Aorta (tissue), 5 donors: Measurements from ENCODE around the gene SORL1. TPM values are rescaled to one million over a fixed set of nuclear protein-coding genes. Genes with fewer than 3 reads are reported as not detected.

Source experiments
- ATAC-seq: fragments of 200-7000 bp; cut with Tn5 transposase; one replicate; pipeline ENCODE4 v1.9.1; 2022; ENCODE audit warnings: moderate library complexity; ENCODE audit not compliant: low FRiP score
- DNase-seq, 2 donors: peaks; one replicate each; pipeline ENCODE4 v3.0.0-alpha.2; 2020
- H3K27ac ChIP-seq, 2 donors: one replicate each; pipeline ENCODE4 v1.5.1; 2013; ENCODE audit warnings: low read length in 2 of 2, mild to moderate bottlenecking in 2 of 2, moderate library complexity in 2 of 2, control low read depth in 1 of 2, inconsistent platforms in 1 of 2, low read depth in 1 of 2
- H3K27me3 ChIP-seq, 2 donors: one replicate each; pipeline ENCODE4 v1.6.1; 2013; ENCODE audit warnings: control low read depth in 1 of 2, low read length in 1 of 2, mild to moderate bottlenecking in 1 of 2, moderate library complexity in 1 of 2; ENCODE audit not compliant: insufficient read depth in 2 of 2, control insufficient read depth in 1 of 2
- H3K36me3 ChIP-seq, 2 donors: one replicate each; pipeline ENCODE4 v1.6.1; 2013; ENCODE audit warnings: control low read depth in 1 of 2, low read length in 1 of 2, mild to moderate bottlenecking in 1 of 2; ENCODE audit not compliant: insufficient read depth in 2 of 2, control insufficient read depth in 1 of 2
- H3K4me1 ChIP-seq, 2 donors: one replicate each; pipeline ENCODE4 v1.6.1; 2013; ENCODE audit warnings: low read length in 2 of 2, control low read depth in 1 of 2, mild to moderate bottlenecking in 1 of 2, moderate library complexity in 1 of 2; ENCODE audit not compliant: insufficient read depth in 2 of 2, control insufficient read depth in 1 of 2
- H3K4me3 ChIP-seq, 2 donors: one replicate each; pipeline ENCODE4 v1.5.1; 2013; ENCODE audit warnings: low read length in 2 of 2, control low read depth in 1 of 2, mild to moderate bottlenecking in 1 of 2
- H3K9me3 ChIP-seq: one replicate; pipeline ENCODE4 v1.6.1; 2013; ENCODE audit warnings: mild to moderate bottlenecking, low read length; ENCODE audit not compliant: control insufficient read depth
- WGBS, 2 donors: extraction: QIAGEN DNeasy Blood & Tissue Kit; methylation state at CpG; one replicate each; pipeline ENCODE4 v1.1.7; 2013; 5-methylcytosine and 5-hydroxymethylcytosine counted together
- intact Hi-C, 2 donors: fragments of 100-400 bp; cut with DNase I; formaldehyde crosslinking; loops; one replicate each; pipeline versions ENCODE4 v1.14.2 to v1.15.0; 2022
- polyA plus RNA-seq, 2 donors: library from polyadenylated mRNA; stranded (reverse); fragments of 200-250 nt; gene quantifications; one replicate each; pipeline ENCODE4 v1.2.3, GENCODE V29; 2013
- total RNA-seq, 2 donors: library from RNA; stranded (reverse); fragmentation: NEBNext Ultra II Directional; extraction: Animal tissue kit (Norgen Biotek cat#: 25700); gene quantifications; one replicate each; pipeline ENCODE4 v1.2.1, GENCODE V29; 2021
- donor health status: healthy with polysubstance abuse.
- donor health status: Bipolar disorder and iron deficiency.
- donor health status: DM: no; HTN: no; CAD: no.
- donor health status: DM: no; HTN: no; CAD: no.
- donor health status: DM: yes; HTN: yes; CAD: no.

Gene SORL1
- total and polyA plus RNA-seq, 4 donors = 0.79 to 37.2 (median 18.3) TPM

- Histone ChIP-seq H3K9me3 (peaks cover 3% of the 10 kb centered on the region), H3K4me1 (no peaks in the 10 kb centered on the region), H3K36me3 (no peaks in the 10 kb centered on the region), H3K27ac (no peak overlapping the region), H3K4me3 (no peak overlapping the region), H3K27me3 (no peaks in the 10 kb centered on the region)
- intact Hi-C loops = no loop called here
- DNase-seq (no peak), ATAC-seq (no peak)
- WGBS, 2 donors = 97 to 99% methylated on average over 1 of the region's 1 CpG
Measured at GRCh38 chr11:121645596-121645995, 193.5 kb downstream of the SORL1 start.

- WGBS, 2 donors = 94 to 96% methylated on average over 4 of the region's 4 CpGs
- no peak overlapping the region for H3K27ac ChIP-seq
- intact Hi-C loops = no loop called here
- H3K36me3 ChIP-seq = no peaks in the 10 kb centered on the region
- no peak overlapping the region for H3K4me3 ChIP-seq
- no peaks in the 10 kb centered on the region for H3K4me1 ChIP-seq
- ATAC-seq (no peak), DNase-seq (no peak)
- peaks cover 3% of the 10 kb centered on the region for H3K9me3 ChIP-seq
- H3K27me3 ChIP-seq = no peaks in the 10 kb centered on the region
Measured at GRCh38 chr11:121648306-121648705, 196.2 kb downstream of the SORL1 start.

- Histone ChIP-seq H3K4me3 (no peak overlapping the region), H3K27ac (no peak overlapping the region), H3K9me3 (peaks cover 3% of the 10 kb centered on the region), H3K4me1 (no peaks in the 10 kb centered on the region), H3K36me3 (no peaks in the 10 kb centered on the region), H3K27me3 (no peaks in the 10 kb centered on the region)
- ATAC-seq (no peak), DNase-seq (no peak)
- intact Hi-C loops = no loop called here
- 89 to 91% methylated on average over 6 of the region's 6 CpGs for WGBS, 2 donors
Measured at GRCh38 chr11:121649798-121650197, 197.7 kb downstream of the SORL1 start.

- peaks cover 2% of the 10 kb centered on the region for H3K9me3 ChIP-seq
- no peaks in the 10 kb centered on the region for H3K36me3 ChIP-seq
- ATAC-seq (no peak), DNase-seq (no peak)
- no peaks in the 10 kb centered on the region for H3K27me3 ChIP-seq
- no peak overlapping the region for H3K4me3 ChIP-seq
- intact Hi-C loops = no loop called here
- WGBS, 2 donors = 77 to 84% methylated on average over 12 of the region's 12 CpGs
- H3K4me1 ChIP-seq = no peaks in the 10 kb centered on the region
- H3K27ac ChIP-seq = no peak overlapping the region
Measured at GRCh38 chr11:121650351-121651256, 198.5 kb downstream of the SORL1 start.

- ATAC-seq = no peak
- 94 to 96% methylated on average over 2 of the region's 2 CpGs for WGBS, 2 donors
- Histone ChIP-seq H3K4me3 (no peak overlapping the region), H3K27me3 (no peaks in the 10 kb centered on the region), H3K4me1 (no peaks in the 10 kb centered on the region), H3K27ac (no peak overlapping the region), H3K36me3 (no peaks in the 10 kb centered on the region), H3K9me3 (no peaks in the 10 kb centered on the region)
- no peak for DNase-seq
- intact Hi-C loops = no loop called here
Measured at GRCh38 chr11:121651257-121651605, 199.1 kb downstream of the SORL1 start.

GRCh38 chr11:121652971-121653370 lies 200.9 kb downstream of the SORL1 start:
- WGBS, 2 donors = 36 to 38% methylated on average over 3 of the region's 3 CpGs
- no peaks in the 10 kb centered on the region for H3K4me1 ChIP-seq
- H3K4me3 ChIP-seq = no peak overlapping the region
- intact Hi-C loops = no loop called here
- H3K27ac ChIP-seq = no peak overlapping the region
- no peak for ATAC-seq
- H3K27me3 ChIP-seq = no peaks in the 10 kb centered on the region
- no peaks in the 10 kb centered on the region for H3K9me3 ChIP-seq
- no peaks in the 10 kb centered on the region for H3K36me3 ChIP-seq
- no peak for DNase-seq

- H3K27me3 ChIP-seq = no peaks in the 10 kb centered on the region
- no peak for ATAC-seq
- H3K36me3 ChIP-seq = no peaks in the 10 kb centered on the region
- WGBS, 2 donors = 43 to 48% methylated on average over 8 of the region's 8 CpGs
- H3K27ac ChIP-seq = peak overlapping the region; percentile 51 to 77
- intact Hi-C loops = loop anchor here (2.0 kb wide), 2 partner anchors 446 to 850 kb away; no protein-coding TSS in a partner anchor
- no peak for DNase-seq
- H3K4me1 ChIP-seq = no peaks in the 10 kb centered on the region
- H3K9me3 ChIP-seq = no peaks in the 10 kb centered on the region
- H3K4me3 ChIP-seq = no peak overlapping the region
Measured at GRCh38 chr11:121654259-121654842, 202.2 kb downstream of the SORL1 start.

- ATAC-seq = peak; percentile 1
Measured at GRCh38 chr11:121654843-121655536, 202.9 kb downstream of the SORL1 start.

More at GRCh38 chr11:121654843-121655536, 202.9 kb downstream of the SORL1 start:
- no peaks in the 10 kb centered on the region for H3K27me3 ChIP-seq
- peak overlapping the region; percentile 51 to 77 for H3K27ac ChIP-seq
- no peaks in the 10 kb centered on the region for H3K4me1 ChIP-seq
- WGBS, 2 donors = 4 to 8% methylated on average over 16 of the region's 16 CpGs
- peak overlapping the region; percentile 19 to 22 for H3K4me3 ChIP-seq
- DNase-seq = no peak
- intact Hi-C loops = loop anchor here (2.0 to 5.0 kb wide), 7 partner anchors 67 to 850 kb away; no protein-coding TSS in a partner anchor
- no peaks in the 10 kb centered on the region for H3K36me3 ChIP-seq
- H3K9me3 ChIP-seq = no peaks in the 10 kb centered on the region
